SK-N-SH (cell line): ENCODE results near the gene KIAA0319L. TPM values are rescaled to one million over a fixed set of nuclear protein-coding genes. Genes with fewer than 3 reads are reported as not detected.

Experiments
- CTCF ChIA-PET: fragments of 300-600, 350-600 bp; formaldehyde crosslinking; extraction: SDS; loops from one replicate; lab custom pipeline; 2021; lab: Yijun Ruan, JAX
- POLR2A ChIA-PET: fragments of 350-600 bp; sonication (Branson Sonifier 250); formaldehyde crosslinking; extraction: SDS; loops from one replicate; lab custom pipeline; 2020; ENCODE audit warnings: antibody characterized with exemption, inconsistent platforms; lab: Yijun Ruan, JAX
- DNase-seq: peaks from one replicate; pipeline ENCODE4 v3.0.0; 2012
- H2AFZ ChIP-seq: fragments of 200-600 bp; sonication (generic); 2 replicates; pipeline ENCODE4 v1.8.1; 2016; ENCODE audit warnings: antibody characterized with exemption, mild to moderate bottlenecking, low read depth
- H3F3A ChIP-seq: fragments of 200-600 bp; sonication (generic); replicated peaks from 2 replicates; pipeline ENCODE3; 2016; ENCODE audit warnings: antibody characterized with exemption, mild to moderate bottlenecking; ENCODE audit not compliant: insufficient read depth
- H3K27ac ChIP-seq, 2 experiments: fragments of 200-500 bp in 1 of 2; fragments of 200-600 bp in 1 of 2; sonication (Bioruptor generic) in 1 of 2; sonication (generic), shearing (Covaris generic) in 1 of 2; 2 replicates each; pipeline versions ENCODE4 v1.5.1 to v1.6.1; 2014 to 2016; ENCODE audit warnings: low read depth in 2 of 2, inconsistent platforms in 1 of 2, low read length in 1 of 2, mild to moderate bottlenecking in 1 of 2, mixed read lengths in 1 of 2
- H3K27me3 ChIP-seq: fragments of 200-600 bp; sonication (generic), shearing (Covaris generic); 2 replicates; pipeline ENCODE4 v1.6.1; 2016; ENCODE audit warnings: mixed run types; ENCODE audit not compliant: insufficient read depth
- H3K36me3 ChIP-seq, 2 experiments: fragments of 200-500 bp in 1 of 2; fragments of 200-600 bp in 1 of 2; sonication (Bioruptor generic) in 1 of 2; sonication (generic) in 1 of 2; replicated peaks in 1 of 2; 2 replicates each; pipeline versions ENCODE3 to v1.5.1; 2014 to 2016; ENCODE audit warnings: low read length in 1 of 2, mild to moderate bottlenecking in 1 of 2; ENCODE audit not compliant: insufficient read depth in 2 of 2, control insufficient read depth in 1 of 2
- H3K4me1 ChIP-seq, 2 experiments: fragments of 200-500 bp in 1 of 2; fragments of 200-600 bp in 1 of 2; sonication (Bioruptor generic) in 1 of 2; sonication (generic), shearing (Covaris generic) in 1 of 2; 2 replicates each; pipeline versions ENCODE4 v1.5.1 to v1.6.1; 2014 to 2016; ENCODE audit warnings: low read depth in 1 of 2, low read length in 1 of 2, mixed run types in 1 of 2; ENCODE audit not compliant: insufficient read depth in 2 of 2, control insufficient read depth in 1 of 2
- H3K4me2 ChIP-seq: fragments of 200-600 bp; sonication (generic), shearing (Covaris generic); 2 replicates; pipeline ENCODE4 v1.6.1; 2017; ENCODE audit warnings: mixed run types
- H3K4me3 ChIP-seq, 2 experiments: fragments of 200-500 bp in 1 of 2; fragments of 200-600 bp in 1 of 2; sonication (Bioruptor generic) in 1 of 2; sonication (generic), shearing (Covaris generic) in 1 of 2; 2 replicates each; pipeline versions ENCODE4 v1.5.1 to v1.8.1; 2014 to 2016; ENCODE audit warnings: low read depth in 2 of 2, inconsistent platforms in 1 of 2, low read length in 1 of 2, mild to moderate bottlenecking in 1 of 2, mixed read lengths in 1 of 2, moderate library complexity in 1 of 2
- H3K79me2 ChIP-seq: fragments of 200-600 bp; sonication (generic); 2 replicates; pipeline ENCODE4 v1.8.1; 2017; ENCODE audit warnings: mild to moderate bottlenecking; ENCODE audit not compliant: insufficient read depth
- H3K9ac ChIP-seq: fragments of 200-600 bp; sonication (generic); 2 replicates; pipeline ENCODE4 v1.6.1; 2017; ENCODE audit warnings: mixed run types
- H3K9me2 ChIP-seq: fragments of 200-600 bp; sonication (generic); 2 replicates; pipeline ENCODE4 v1.6.1; 2017; ENCODE audit warnings: mixed run types
- H3K9me3 ChIP-seq: fragments of 200-600 bp; sonication (generic); 2 replicates; pipeline ENCODE4 v1.6.1; 2017; ENCODE audit warnings: mixed run types, mild to moderate bottlenecking, moderate library complexity
- H4K20me1 ChIP-seq: fragments of 200-600 bp; sonication (generic); 2 replicates; pipeline ENCODE4 v1.6.1; 2017; ENCODE audit warnings: mild to moderate bottlenecking, mixed run types; ENCODE audit not compliant: insufficient read depth
- FOSL2 ChIP-seq: IDR thresholded peaks from 2 replicates; pipeline ENCODE4 v1.4.0; 2012; ENCODE audit warnings: low read depth, mild to moderate bottlenecking, moderate library complexity, borderline replicate concordance
- FOXM1 ChIP-seq: IDR thresholded peaks from 2 replicates; pipeline ENCODE4 v1.4.0; 2012; ENCODE audit warnings: low read depth, mild to moderate bottlenecking
- IRF3 ChIP-seq: fragments of 150-350 bp; IDR thresholded peaks from 2 replicates; pipeline ENCODE4 v1.6.1; 2016; ENCODE audit warnings: mild to moderate bottlenecking, low read depth, low read length
- JUND ChIP-seq: IDR thresholded peaks from 2 replicates; pipeline ENCODE4 v1.4.0; 2012
- NRF1 ChIP-seq: IDR thresholded peaks from 2 replicates; pipeline ENCODE4 v1.6.1; 2012; ENCODE audit warnings: low read depth, mild to moderate bottlenecking, low read length
- REST ChIP-seq: IDR thresholded peaks from 2 replicates; pipeline ENCODE4 v1.6.1; 2012; ENCODE audit warnings: mild to moderate bottlenecking, low read depth, low read length, moderate library complexity
- SIN3A ChIP-seq: IDR thresholded peaks from 2 replicates; pipeline ENCODE4 v1.6.1; 2012; ENCODE audit warnings: low read depth, mild to moderate bottlenecking, low read length, moderate library complexity, borderline replicate concordance
- TEAD4 ChIP-seq: IDR thresholded peaks from 2 replicates; pipeline ENCODE4 v1.4.0; 2012; ENCODE audit warnings: mild to moderate bottlenecking, borderline replicate concordance; ENCODE audit not compliant: insufficient read depth
- USF2 ChIP-seq: fragments of 150-350 bp; IDR thresholded peaks from 2 replicates; pipeline ENCODE4 v1.6.1; 2017; ENCODE audit warnings: antibody characterized with exemption, low read length, low read depth, borderline replicate concordance
- WGBS: methylation state at CpG from one replicate; pipeline ENCODE4 v1.1.6; 2017; ENCODE audit warnings: low lambda C conversion rate; 5-methylcytosine and 5-hydroxymethylcytosine counted together
- polyA plus RNA-seq, 3 experiments: library from polyadenylated mRNA; depleted of rRNA; stranded (reverse); fragments of >200 nt; gene quantifications; 2 replicates each; pipeline ENCODE4 v1.2.3, GENCODE V29; 2012

KIAA0319L gene
- polyA plus RNA-seq, 1 of the 3 experiments (the other 2 are of a cell fraction): 51.9 TPM

GRCh38 chr1:35502242-35502641, 55.0 kb downstream of the KIAA0319L start:
- H3K4me3 ChIP-seq: no peak overlapping the region
- 97% methylated on average over 2 of the region's 2 CpGs for WGBS
- POLR2A ChIA-PET: no interaction called here
- H3K27ac ChIP-seq: no peak overlapping the region
- peaks cover 8% of the 10 kb centered on the region for H3F3A ChIP-seq
- peaks cover 8% of the 10 kb centered on the region; the same call in 1 of the 2 replicates for H3K79me2 ChIP-seq
- H3K27me3 ChIP-seq: no peaks in the 10 kb centered on the region
- H3K9me3 ChIP-seq: no peaks in the 10 kb centered on the region
- H3K9me2 ChIP-seq: no peaks in the 10 kb centered on the region
- no peak overlapping the region for H3K9ac ChIP-seq
- no peak overlapping the region for H2AFZ ChIP-seq
- no peak overlapping the region for H3K4me2 ChIP-seq
- peaks cover 12% of the 10 kb centered on the region for H4K20me1 ChIP-seq
- peaks cover 17 to 27% of the 10 kb centered on the region in 2 experiments; a peak in 3 of 4 replicates for H3K4me1 ChIP-seq
- TF ChIP-seq FOXM1 (no peak), IRF3 (no peak), JUND (no peak), USF2 (no peak), REST (no peak)
- TF ChIP-seq, all 33 proteins: peak for 0
- CTCF ChIA-PET: interaction anchor here (0.6 kb wide), 1 partner anchor 50 kb away, joined by 3 read pairs; no protein-coding TSS in a partner anchor
- no peak for DNase-seq
- peaks cover 0 to 15% of the 10 kb centered on the region in 2 experiments for H3K36me3 ChIP-seq

- peak overlapping the region in 1 of 2 experiments; percentile 5; a peak in 1 of 4 replicates for H3K27ac ChIP-seq
- H3K4me2 ChIP-seq: no peak overlapping the region
- ChIA-PET POLR2A (no interaction called here), CTCF (interaction anchor here (1.8 kb wide), 1 partner anchor 8 kb away, joined by 5 read pairs; no protein-coding TSS in a partner anchor)
- H3F3A ChIP-seq: no peaks in the 10 kb centered on the region
- H3K36me3 ChIP-seq: peaks cover 4 to 7% of the 10 kb centered on the region in 2 experiments
- DNase-seq: no peak
- no peak for TF ChIP-seq NRF1
- no peak for TF ChIP-seq SIN3A
- TF ChIP-seq TEAD4: no peak
- no peak for TF ChIP-seq FOSL2
- no peak overlapping the region for H3K4me3 ChIP-seq
- no peaks in the 10 kb centered on the region for H3K9me2 ChIP-seq
- peaks cover 3 to 14% of the 10 kb centered on the region in 2 experiments; a peak in 3 of 4 replicates for H3K4me1 ChIP-seq
- H3K9ac ChIP-seq: no peak overlapping the region
- no peaks in the 10 kb centered on the region for H3K27me3 ChIP-seq
- H2AFZ ChIP-seq: no peak overlapping the region
- peaks cover 8% of the 10 kb centered on the region; the same call in 1 of the 2 replicates for H3K79me2 ChIP-seq
- no peaks in the 10 kb centered on the region for H3K9me3 ChIP-seq
- no peaks in the 10 kb centered on the region; the same call in 1 of the 2 replicates for H4K20me1 ChIP-seq
- 79% methylated on average over 2 of the region's 2 CpGs for WGBS
Observed at GRCh38 chr1:35500439-35500838, 56.8 kb downstream of the KIAA0319L start.
